Loucy (cell line): ENCODE data around the gene MTR.

Experiments
- EZH2phosphoT487 ChIP-seq: fragments of 200-600 bp; IDR thresholded peaks from 2 replicates; pipeline ENCODE4 v1.6.1; 2018; ENCODE audit warnings: antibody characterized with exemption, mild to moderate bottlenecking, moderate library complexity, borderline replicate concordance
- TF ChIP-seq, protein P1 (sequence below): fragments of 200-600 bp; sonication (generic); conservative IDR thresholded peaks from 2 replicates; pipeline ENCODE4 v1.5.1; 2014; ENCODE audit warnings: mild to moderate bottlenecking, antibody characterized with exemption, low read length

DNA sequence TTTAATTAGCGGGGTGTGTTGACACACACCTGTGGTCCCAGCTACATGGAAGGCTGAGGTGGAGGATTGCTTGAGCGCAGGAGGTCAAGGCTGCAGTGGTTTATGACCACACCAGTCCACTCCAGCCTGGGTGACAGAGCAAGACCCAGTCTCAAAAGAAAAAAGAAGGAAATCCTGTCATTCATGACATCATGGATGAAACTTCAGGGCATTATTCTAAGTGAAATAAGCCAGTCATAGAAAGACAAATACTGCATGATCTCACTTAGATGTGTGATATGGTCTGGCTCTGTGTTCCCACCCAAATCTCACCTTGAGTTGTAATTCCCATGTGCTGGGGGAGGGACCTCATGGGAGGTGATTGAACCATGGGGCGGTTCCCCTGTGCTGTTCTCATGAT lies 126.5 kb downstream of the MTR start:
- TF ChIP-seq, protein P1, sequence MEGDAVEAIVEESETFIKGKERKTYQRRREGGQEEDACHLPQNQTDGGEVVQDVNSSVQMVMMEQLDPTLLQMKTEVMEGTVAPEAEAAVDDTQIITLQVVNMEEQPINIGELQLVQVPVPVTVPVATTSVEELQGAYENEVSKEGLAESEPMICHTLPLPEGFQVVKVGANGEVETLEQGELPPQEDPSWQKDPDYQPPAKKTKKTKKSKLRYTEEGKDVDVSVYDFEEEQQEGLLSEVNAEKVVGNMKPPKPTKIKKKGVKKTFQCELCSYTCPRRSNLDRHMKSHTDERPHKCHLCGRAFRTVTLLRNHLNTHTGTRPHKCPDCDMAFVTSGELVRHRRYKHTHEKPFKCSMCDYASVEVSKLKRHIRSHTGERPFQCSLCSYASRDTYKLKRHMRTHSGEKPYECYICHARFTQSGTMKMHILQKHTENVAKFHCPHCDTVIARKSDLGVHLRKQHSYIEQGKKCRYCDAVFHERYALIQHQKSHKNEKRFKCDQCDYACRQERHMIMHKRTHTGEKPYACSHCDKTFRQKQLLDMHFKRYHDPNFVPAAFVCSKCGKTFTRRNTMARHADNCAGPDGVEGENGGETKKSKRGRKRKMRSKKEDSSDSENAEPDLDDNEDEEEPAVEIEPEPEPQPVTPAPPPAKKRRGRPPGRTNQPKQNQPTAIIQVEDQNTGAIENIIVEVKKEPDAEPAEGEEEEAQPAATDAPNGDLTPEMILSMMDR: no peak
- no peak for TF ChIP-seq EZH2phosphoT487
